Activated B cell treated with CpG ODN at 0.5 μM for 24 hours (primary cell): ENCODE data around the gene TMEM123. TPM values are rescaled to one million over a fixed set of nuclear protein-coding genes. Genes with fewer than 3 reads are reported as not detected.

Experiments used
- ATAC-seq: fragments of 200-7000 bp; cut with Tn5 transposase; one replicate; pipeline ENCODE4 v1.10.0; 2021; ENCODE audit warnings: low read depth, mild to moderate bottlenecking, moderate library complexity
- CTCF ChIA-PET: fragments of 350-600 bp; sonication (Branson Sonifier 250); formaldehyde crosslinking; loops from one replicate; lab custom pipeline; 2021; ENCODE audit warnings: antibody characterized with exemption; lab: Charles Lee
- POLR2A ChIA-PET: fragments of 350-600 bp; sonication (Branson Sonifier 250); formaldehyde crosslinking; loops from one replicate; lab custom pipeline; 2021; ENCODE audit warnings: antibody characterized with exemption; lab: Charles Lee
- DNase-seq: peaks from one replicate; pipeline ENCODE4 v3.0.0; 2022
- H3K27ac Mint-ChIP-seq: one replicate; pipeline ENCODE4 v1.8.0; 2020; ENCODE audit warnings: mixed read lengths
- H3K27me3 Mint-ChIP-seq: one replicate; pipeline ENCODE4 v1.8.0; 2021; ENCODE audit warnings: mixed read lengths
- H3K36me3 Mint-ChIP-seq: one replicate; pipeline ENCODE4 v1.8.0; 2021; ENCODE audit warnings: low read depth, mixed read lengths
- H3K4me1 Mint-ChIP-seq: one replicate; pipeline ENCODE4 v1.8.0; 2021; ENCODE audit warnings: mixed read lengths
- H3K4me3 Mint-ChIP-seq: one replicate; pipeline ENCODE4 v1.8.0; 2020; ENCODE audit warnings: mild to moderate bottlenecking, mixed read lengths
- H3K9me3 Mint-ChIP-seq: one replicate; pipeline ENCODE4 v1.8.0; 2020; ENCODE audit warnings: mixed read lengths
- CTCF ChIP-seq: fragments of 200-600 bp; IDR thresholded peaks from one replicate; pipeline ENCODE4 v1.8.0; 2022; ENCODE audit warnings: antibody characterized with exemption, mild to moderate bottlenecking
- intact Hi-C: fragments of 100-400 bp; cut with micrococcal nuclease; formaldehyde crosslinking; loops from one replicate; pipeline ENCODE4 v1.15.1; 2024
- total RNA-seq: library from RNA; stranded (reverse); gene quantifications from 2 replicates; pipeline ENCODE4 v1.2.3, GENCODE V29; 2022

The TMEM123 gene
- total RNA-seq, 1 donor from 2014 or later: 191 TPM

- TF ChIP-seq CTCF: no peak
- Mint-ChIP-seq H3K4me3 (no peak overlapping the region), H3K9me3 (peaks cover 7% of the 10 kb centered on the region), H3K27ac (peak overlapping the region; percentile 24), H3K36me3 (peaks cover 62% of the 10 kb centered on the region), H3K27me3 (no peaks in the 10 kb centered on the region), H3K4me1 (peaks cover 62% of the 10 kb centered on the region)
- intact Hi-C loops: loop anchor here (2.0 kb wide), 2 partner anchors 14 to 16 kb away; no protein-coding TSS in a partner anchor
- ATAC-seq (no peak), DNase-seq (no peak)
- POLR2A ChIA-PET: no interaction called here
- CTCF ChIA-PET: no interaction called here
Measured at GRCh38 chr11:102414559-102414958, 38.0 kb downstream of the TMEM123 start.

- Mint-ChIP-seq H3K36me3 (peaks cover 59% of the 10 kb centered on the region), H3K27ac (no peak overlapping the region), H3K4me3 (no peak overlapping the region), H3K9me3 (peaks cover 2% of the 10 kb centered on the region), H3K4me1 (peaks cover 60% of the 10 kb centered on the region), H3K27me3 (no peaks in the 10 kb centered on the region)
- DNase-seq: no peak
- ChIA-PET CTCF (no interaction called here), POLR2A (no interaction called here)
- TF ChIP-seq CTCF: no peak
- intact Hi-C loops: no loop called here
- ATAC-seq: no peak
Measured at GRCh38 chr11:102413497-102413896, 39.1 kb downstream of the TMEM123 start.

- H3K4me3 Mint-ChIP-seq: no peak overlapping the region
Measured at GRCh38 chr11:102411142-102411541, 41.4 kb downstream of the TMEM123 start.

GRCh38 chr11:102410382-102410784 lies 42.2 kb downstream of the TMEM123 start:
- CTCF ChIA-PET: no interaction called here
- no peak for TF ChIP-seq CTCF
- ATAC-seq (no peak), DNase-seq (no peak)
- Mint-ChIP-seq H3K36me3 (peaks cover 60% of the 10 kb centered on the region), H3K4me3 (no peak overlapping the region), H3K9me3 (no peaks in the 10 kb centered on the region), H3K27me3 (no peaks in the 10 kb centered on the region), H3K4me1 (peaks cover 50% of the 10 kb centered on the region), H3K27ac (no peak overlapping the region)
- POLR2A ChIA-PET: no interaction called here
- intact Hi-C loops: no loop called here

More at GRCh38 chr11:102411142-102411541, 41.4 kb downstream of the TMEM123 start:
- Mint-ChIP-seq H3K9me3 (no peaks in the 10 kb centered on the region), H3K27ac (no peak overlapping the region), H3K36me3 (peaks cover 54% of the 10 kb centered on the region), H3K27me3 (no peaks in the 10 kb centered on the region), H3K4me1 (peaks cover 55% of the 10 kb centered on the region)
- no peak for DNase-seq
- intact Hi-C loops: no loop called here
- TF ChIP-seq CTCF: no peak
- no peak for ATAC-seq
- ChIA-PET POLR2A (interaction anchor here (1.5 kb wide), 1 partner anchor 19 kb away, joined by 3 read pairs; no protein-coding TSS in a partner anchor), CTCF (no interaction called here)

GRCh38 chr11:102408339-102408738 lies 44.2 kb downstream of the TMEM123 start:
- ChIA-PET CTCF (interaction anchor here (1.1 to 1.7 kb wide), 2 partner anchors 18 to 205 kb away, joined by 3 to 5 read pairs; no protein-coding TSS in a partner anchor), POLR2A (no interaction called here)
- TF ChIP-seq CTCF: no peak
- DNase-seq (no peak), ATAC-seq (no peak)
- Mint-ChIP-seq H3K4me3 (no peak overlapping the region), H3K27ac (no peak overlapping the region), H3K36me3 (peaks cover 60% of the 10 kb centered on the region), H3K27me3 (no peaks in the 10 kb centered on the region), H3K4me1 (peaks cover 34% of the 10 kb centered on the region), H3K9me3 (no peaks in the 10 kb centered on the region)
- intact Hi-C loops: no loop called here
